MM.1S (cell line): ENCODE measurements around the gene OCLN.
"Not testable (repeated sequence)": the region's sequence is repeated elsewhere in the genome, so short reads cannot be mapped to it uniquely, and the experiment has no call there.

ENCODE experiments used
- DNase-seq: peaks from one replicate; pipeline ENCODE4 v3.0.0-alpha.2; 2015
- H2AFZ ChIP-seq: fragments of 300-600 bp; sonication (generic); 2 replicates; pipeline ENCODE4 v1.6.0; 2016; ENCODE audit warnings: antibody characterized with exemption, low read length
- H3F3A ChIP-seq: fragments of 300-600 bp; sonication (generic); 2 replicates; pipeline ENCODE4 v1.6.1; 2016; ENCODE audit warnings: mild to moderate bottlenecking, antibody characterized with exemption, low read length, moderate library complexity, mixed read lengths; ENCODE audit not compliant: insufficient read depth
- H3K27ac ChIP-seq: fragments of 300-600 bp; sonication (generic); 2 replicates; pipeline ENCODE4 v1.5.1; 2016; ENCODE audit warnings: mild to moderate bottlenecking, low read length
- H3K27me3 ChIP-seq: fragments of 300-600 bp; sonication (generic); replicated peaks from 2 replicates; pipeline ENCODE4 v1.6.0; 2016; ENCODE audit warnings: low read length; ENCODE audit not compliant: insufficient read depth
- H3K36me3 ChIP-seq: fragments of 300-600 bp; sonication (generic); replicated peaks from 2 replicates; pipeline ENCODE4 v1.6.1; 2016; ENCODE audit warnings: mild to moderate bottlenecking, low read length, mixed read lengths; ENCODE audit not compliant: insufficient read depth
- H3K4me1 ChIP-seq: fragments of 300-600 bp; sonication (generic); 2 replicates; pipeline ENCODE4 v1.6.1; 2016; ENCODE audit warnings: low read length, mixed read lengths
- H3K4me2 ChIP-seq: fragments of 300-600 bp; sonication (generic); 2 replicates; pipeline ENCODE4 v1.6.0; 2016; ENCODE audit warnings: low read depth, low read length
- H3K4me3 ChIP-seq: fragments of 300-600 bp; sonication (generic); 2 replicates; pipeline ENCODE4 v1.5.1; 2016; ENCODE audit warnings: low read length, mixed read lengths
- H3K79me2 ChIP-seq: fragments of 300-600 bp; sonication (generic); 2 replicates; pipeline ENCODE4 v1.6.1; 2016; ENCODE audit warnings: mixed run types, low read length, mixed read lengths
- H3K9ac ChIP-seq: fragments of 300-600 bp; sonication (generic); 2 replicates; pipeline ENCODE4 v1.6.1; 2016; ENCODE audit warnings: low read length, mixed read lengths
- H3K9me2 ChIP-seq: fragments of 300-600 bp; sonication (generic); replicated peaks from 2 replicates; pipeline ENCODE4 v1.6.1; 2016; ENCODE audit warnings: mild to moderate bottlenecking, low read length, mixed read lengths; ENCODE audit not compliant: insufficient read depth
- H3K9me3 ChIP-seq: fragments of 300-600 bp; sonication (generic); replicated peaks from 2 replicates; pipeline ENCODE4 v1.6.1; 2016; ENCODE audit warnings: mild to moderate bottlenecking, low read length, mixed read lengths; ENCODE audit not compliant: insufficient read depth
- H4K20me1 ChIP-seq: fragments of 300-600 bp; sonication (generic); 2 replicates; pipeline ENCODE4 v1.6.1; 2016; ENCODE audit warnings: mild to moderate bottlenecking, low read length, moderate library complexity, mixed read lengths; ENCODE audit not compliant: insufficient read depth
- CTCF ChIP-seq: fragments of 300-600 bp; sonication (generic); IDR thresholded peaks from 2 replicates; pipeline ENCODE4 v1.5.1; 2016; ENCODE audit warnings: antibody characterized with exemption, low read length, mixed read lengths
- EZH2 ChIP-seq: fragments of 300-600 bp; sonication (generic); optimal IDR thresholded peaks from 2 replicates; pipeline ENCODE3; 2017; ENCODE audit warnings: low read depth, mild to moderate bottlenecking, antibody characterized with exemption, low read length, mixed read lengths
- EZH2phosphoT487 ChIP-seq: fragments of 300-600 bp; sonication (generic); IDR thresholded peaks from 2 replicates; pipeline ENCODE4 v1.6.1; 2018; ENCODE audit warnings: antibody characterized with exemption, low read length

Gene OCLN

GRCh38 chr5:69467442-69468225 lies 25.0 kb upstream of the OCLN start:
- H3K36me3 ChIP-seq = no peaks in the 10 kb centered on the region
- H3K27ac ChIP-seq = peak overlapping the region; percentile 58; the same call in 1 of the 2 replicates
- peak overlapping the region; percentile 58; the same call in 1 of the 2 replicates for H2AFZ ChIP-seq
- no peak overlapping the region for H3K9ac ChIP-seq
- H4K20me1 ChIP-seq = no peaks in the 10 kb centered on the region
- H3K9me3 ChIP-seq = no peaks in the 10 kb centered on the region
- H3F3A ChIP-seq = peaks cover 8% of the 10 kb centered on the region
- H3K79me2 ChIP-seq = no peaks in the 10 kb centered on the region
- peak overlapping the region; percentile 41; the same call in 1 of the 2 replicates for H3K4me2 ChIP-seq
- H3K4me1 ChIP-seq = peaks cover 6% of the 10 kb centered on the region; the same call in 1 of the 2 replicates
- TF ChIP-seq EZH2phosphoT487 = no peak
- no peaks in the 10 kb centered on the region for H3K27me3 ChIP-seq
- no peak overlapping the region for H3K4me3 ChIP-seq
- DNase-seq = peak; percentile 11
- H3K9me2 ChIP-seq = no peaks in the 10 kb centered on the region

GRCh38 chr5:69468631-69469030 lies 24.0 kb upstream of the OCLN start:
- Histone ChIP-seq H3K9ac (no peak overlapping the region), H3K4me1 (peaks cover 6% of the 10 kb centered on the region; the same call in 1 of the 2 replicates), H3K79me2 (no peaks in the 10 kb centered on the region), H2AFZ (no peak overlapping the region), H3K4me2 (no peak overlapping the region), H3K36me3 (no peaks in the 10 kb centered on the region), H3K9me2 (no peaks in the 10 kb centered on the region), H4K20me1 (no peaks in the 10 kb centered on the region), H3K9me3 (no peaks in the 10 kb centered on the region), H3K4me3 (no peak overlapping the region), H3K27ac (no peak overlapping the region), H3F3A (peaks cover 8% of the 10 kb centered on the region), H3K27me3 (no peaks in the 10 kb centered on the region)
- DNase-seq = no peak
- TF ChIP-seq CTCF = no peak
- TF ChIP-seq EZH2phosphoT487 = no peak
- no peak for TF ChIP-seq EZH2

GRCh38 chr5:69471516-69471915 lies 21.1 kb upstream of the OCLN start:
- H3K4me3 ChIP-seq, H3K4me2 ChIP-seq, H3K9me2 ChIP-seq, H2AFZ ChIP-seq, DNase-seq, H3K9me3 ChIP-seq, H4K20me1 ChIP-seq, H3F3A ChIP-seq, H3K27ac ChIP-seq, H3K36me3 ChIP-seq, H3K27me3 ChIP-seq, H3K4me1 ChIP-seq, H3K9ac ChIP-seq, H3K79me2 ChIP-seq: not testable (repeated sequence)

- not testable (repeated sequence) for H3K79me2 ChIP-seq, H3K9me2 ChIP-seq, H3K36me3 ChIP-seq, H3K27ac ChIP-seq, H3K4me3 ChIP-seq, H4K20me1 ChIP-seq, H3K9ac ChIP-seq, H2AFZ ChIP-seq, H3K9me3 ChIP-seq, H3K4me1 ChIP-seq, DNase-seq, H3K27me3 ChIP-seq, H3K4me2 ChIP-seq, H3F3A ChIP-seq
Measured at GRCh38 chr5:69472535-69473143, 20.0 kb upstream of the OCLN start.
